ENCODE measurements around the gene FN1. TPM values are rescaled to one million over a fixed set of nuclear protein-coding genes. Genes with fewer than 3 reads are reported as not detected.
"Not testable (repeated sequence)": the region's sequence is repeated elsewhere in the genome, so short reads cannot be mapped to it uniquely, and the experiment has no call there.

FN1 gene
- total RNA-seq, 1 experiment from 2014 or later, result 39.4 TPM

GRCh38 chr2:215360596-215360995 lies 75.3 kb downstream of the FN1 start:
- Histone ChIP-seq H3K27me3 (ENCODE audit: insufficient read depth, low read depth) (no peaks in the 10 kb centered on the region), H3K79me2 (ENCODE audit: low read depth) (no peaks in the 10 kb centered on the region), H3F3A (ENCODE audit: insufficient read depth, low read depth) (no peaks in the 10 kb centered on the region), H3K4me3 (no peak overlapping the region), H3K9me3 (ENCODE audit: insufficient read depth, low read depth) (no peaks in the 10 kb centered on the region), H3K27ac (no peak overlapping the region), H4K20me1 (ENCODE audit: insufficient read depth) (no peaks in the 10 kb centered on the region), H2AFZ (no peak overlapping the region), H3K9me2 (ENCODE audit: insufficient read depth) (no peaks in the 10 kb centered on the region), H3K36me3 (ENCODE audit: low read depth) (peaks cover 6% of the 10 kb centered on the region; the same call in 1 of the 2 replicates), H3K4me1 (replicated peaks; ENCODE audit: insufficient read depth) (no peaks in the 10 kb centered on the region), H3K4me2 (no peak overlapping the region)
- no peak for DNase-seq
- no TSS peak for BruUV-seq (replicated peaks)
- TF ChIP-seq EZH2 (IDR thresholded peaks at IDR 0.05; ENCODE audit: low read depth) (no peak), CTCF (conservative IDR thresholded peaks at IDR 0.05) (no peak)
- intact Hi-C loops (cut with micrococcal nuclease; ENCODE audit: unreplicated experiment), result no loop called here
- ChIA-PET POLR2A (ENCODE audit: unreplicated experiment) (no interaction called here), CTCF (no interaction called here)

- H3K27ac ChIP-seq; POLR2A ChIA-PET (ENCODE audit: unreplicated experiment); H3K9me3 ChIP-seq (ENCODE audit: insufficient read depth, low read depth); H3K9me2 ChIP-seq (ENCODE audit: insufficient read depth); H3K27me3 ChIP-seq (ENCODE audit: insufficient read depth, low read depth); DNase-seq; H3F3A ChIP-seq (ENCODE audit: insufficient read depth, low read depth); H2AFZ ChIP-seq; H3K36me3 ChIP-seq (ENCODE audit: low read depth); BruUV-seq (replicated peaks); H3K4me2 ChIP-seq; H3K79me2 ChIP-seq (ENCODE audit: low read depth); CTCF ChIA-PET; intact Hi-C loops (cut with micrococcal nuclease; ENCODE audit: unreplicated experiment); H3K4me3 ChIP-seq; H4K20me1 ChIP-seq (ENCODE audit: insufficient read depth); H3K4me1 ChIP-seq (replicated peaks; ENCODE audit: insufficient read depth): not testable (repeated sequence)
Measured at GRCh38 chr2:215360059-215360458, 75.8 kb downstream of the FN1 start.

- Histone ChIP-seq H3K27ac (no peak overlapping the region), H4K20me1 (ENCODE audit: insufficient read depth) (no peaks in the 10 kb centered on the region), H3K4me1 (replicated peaks; ENCODE audit: insufficient read depth) (no peaks in the 10 kb centered on the region), H2AFZ (no peak overlapping the region), H3F3A (ENCODE audit: insufficient read depth, low read depth) (no peaks in the 10 kb centered on the region), H3K9me3 (ENCODE audit: insufficient read depth, low read depth) (no peaks in the 10 kb centered on the region), H3K79me2 (ENCODE audit: low read depth) (no peaks in the 10 kb centered on the region), H3K9me2 (ENCODE audit: insufficient read depth) (no peaks in the 10 kb centered on the region), H3K27me3 (ENCODE audit: insufficient read depth, low read depth) (no peaks in the 10 kb centered on the region), H3K4me3 (no peak overlapping the region), H3K4me2 (no peak overlapping the region), H3K36me3 (ENCODE audit: low read depth) (peaks cover 6% of the 10 kb centered on the region; the same call in 1 of the 2 replicates)
- CTCF ChIA-PET, result no interaction called here
- no peak for DNase-seq
- no peak for TF ChIP-seq CTCF (conservative IDR thresholded peaks at IDR 0.05)
- TF ChIP-seq EZH2 (IDR thresholded peaks at IDR 0.05; ENCODE audit: low read depth), result no peak
- BruUV-seq (replicated peaks), result no TSS peak
- POLR2A ChIA-PET (ENCODE audit: unreplicated experiment), result no interaction called here
- intact Hi-C loops (cut with micrococcal nuclease; ENCODE audit: unreplicated experiment), result no loop called here
Measured at GRCh38 chr2:215359576-215359922, 76.3 kb downstream of the FN1 start.

GRCh38 chr2:215358891-215359575 lies 76.8 kb downstream of the FN1 start:
- no peak overlapping the region for H3K4me2 ChIP-seq
- no peak for DNase-seq
- CTCF ChIA-PET, result no interaction called here
- no peaks in the 10 kb centered on the region for H4K20me1 ChIP-seq (ENCODE audit: insufficient read depth)
- TF ChIP-seq CTCF (conservative IDR thresholded peaks at IDR 0.05) (no peak), EZH2 (IDR thresholded peaks at IDR 0.05; ENCODE audit: low read depth) (no peak)
- no peaks in the 10 kb centered on the region for H3K9me2 ChIP-seq (ENCODE audit: insufficient read depth)
- H3K79me2 ChIP-seq (ENCODE audit: low read depth), result no peaks in the 10 kb centered on the region
- no peaks in the 10 kb centered on the region for H3K9me3 ChIP-seq (ENCODE audit: insufficient read depth, low read depth)
- no peak overlapping the region for H2AFZ ChIP-seq
- H3K4me1 ChIP-seq (replicated peaks; ENCODE audit: insufficient read depth), result no peaks in the 10 kb centered on the region
- no peak overlapping the region for H3K4me3 ChIP-seq
- H3K27ac ChIP-seq, result no peak overlapping the region
- no peaks in the 10 kb centered on the region for H3F3A ChIP-seq (ENCODE audit: insufficient read depth, low read depth)
- no peaks in the 10 kb centered on the region for H3K27me3 ChIP-seq (ENCODE audit: insufficient read depth, low read depth)
- H3K36me3 ChIP-seq (ENCODE audit: low read depth), result peaks cover 6% of the 10 kb centered on the region; the same call in 1 of the 2 replicates
- intact Hi-C loops (cut with micrococcal nuclease; ENCODE audit: unreplicated experiment), result no loop called here
- BruUV-seq (replicated peaks), result no TSS peak
- POLR2A ChIA-PET (ENCODE audit: unreplicated experiment), result no interaction called here

Data from PC-9 (cell line).